Adipocyte (in vitro differentiated cells): ENCODE data around the gene TNFRSF18.

Experiments
- DNase-seq: peaks from one replicate; pipeline ENCODE4 v3.0.0-alpha.2; 2015; ENCODE audit warnings: low read depth
- H3K27me3 ChIP-seq: replicated peaks from 2 replicates; pipeline ENCODE4 v1.7.0; 2013; ENCODE audit warnings: mild to moderate bottlenecking, low read length, moderate library complexity; ENCODE audit not compliant: control insufficient read depth, insufficient read depth
- H3K36me3 ChIP-seq: 2 replicates; pipeline ENCODE4 v1.7.0; 2013; ENCODE audit warnings: low read length, mild to moderate bottlenecking, moderate library complexity; ENCODE audit not compliant: control insufficient read depth, insufficient read depth, severe bottlenecking
- H3K4me1 ChIP-seq: 2 replicates; pipeline ENCODE4 v1.7.0; 2013; ENCODE audit warnings: mild to moderate bottlenecking, low read length, moderate library complexity; ENCODE audit not compliant: control insufficient read depth, insufficient read depth
- H3K4me3 ChIP-seq: 2 replicates; pipeline ENCODE4 v1.7.0; 2013; ENCODE audit warnings: mild to moderate bottlenecking, low read length, moderate library complexity
- H3K9ac ChIP-seq: 2 replicates; pipeline ENCODE4 v1.7.0; 2013; ENCODE audit warnings: mild to moderate bottlenecking, low read length, moderate library complexity
- H3K9me3 ChIP-seq: 2 replicates; pipeline ENCODE4 v1.7.0; 2013; ENCODE audit warnings: mild to moderate bottlenecking, low read length, moderate library complexity; ENCODE audit not compliant: control insufficient read depth

Gene TNFRSF18

DNA sequence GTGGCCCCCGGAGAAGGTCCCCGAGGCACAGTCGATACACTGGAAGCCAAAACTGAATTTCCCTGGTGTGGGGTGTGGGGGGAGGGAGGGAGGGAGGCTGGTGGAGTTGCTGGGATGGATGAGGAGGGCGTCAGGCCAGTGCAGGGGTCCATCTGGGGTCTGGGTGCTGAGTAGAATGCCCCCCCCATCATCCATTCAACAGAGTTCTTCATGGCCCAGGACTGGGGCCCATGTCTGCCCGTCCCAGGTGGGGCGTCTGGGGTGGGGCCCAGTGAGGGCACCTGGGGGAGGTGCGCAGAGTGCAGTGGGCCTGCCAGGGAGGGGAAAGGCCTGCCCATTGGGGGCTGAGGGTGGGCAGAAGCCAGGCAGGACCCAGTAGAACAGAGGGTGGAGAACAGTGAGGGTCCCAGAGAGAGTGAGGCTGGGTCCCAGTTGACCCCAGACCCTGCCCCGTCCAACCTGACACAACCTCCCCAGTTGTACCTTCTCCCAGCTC is 1.9 kb downstream of the TNFRSF18 start:
- Histone ChIP-seq H3K27me3 (peaks cover 20% of the 10 kb centered on the region), H3K36me3 (no peaks in the 10 kb centered on the region), H3K4me3 (no peak overlapping the region), H3K4me1 (peaks cover 5% of the 10 kb centered on the region), H3K9me3 (no peaks in the 10 kb centered on the region), H3K9ac (no peak overlapping the region)
- no peak for DNase-seq

DNA sequence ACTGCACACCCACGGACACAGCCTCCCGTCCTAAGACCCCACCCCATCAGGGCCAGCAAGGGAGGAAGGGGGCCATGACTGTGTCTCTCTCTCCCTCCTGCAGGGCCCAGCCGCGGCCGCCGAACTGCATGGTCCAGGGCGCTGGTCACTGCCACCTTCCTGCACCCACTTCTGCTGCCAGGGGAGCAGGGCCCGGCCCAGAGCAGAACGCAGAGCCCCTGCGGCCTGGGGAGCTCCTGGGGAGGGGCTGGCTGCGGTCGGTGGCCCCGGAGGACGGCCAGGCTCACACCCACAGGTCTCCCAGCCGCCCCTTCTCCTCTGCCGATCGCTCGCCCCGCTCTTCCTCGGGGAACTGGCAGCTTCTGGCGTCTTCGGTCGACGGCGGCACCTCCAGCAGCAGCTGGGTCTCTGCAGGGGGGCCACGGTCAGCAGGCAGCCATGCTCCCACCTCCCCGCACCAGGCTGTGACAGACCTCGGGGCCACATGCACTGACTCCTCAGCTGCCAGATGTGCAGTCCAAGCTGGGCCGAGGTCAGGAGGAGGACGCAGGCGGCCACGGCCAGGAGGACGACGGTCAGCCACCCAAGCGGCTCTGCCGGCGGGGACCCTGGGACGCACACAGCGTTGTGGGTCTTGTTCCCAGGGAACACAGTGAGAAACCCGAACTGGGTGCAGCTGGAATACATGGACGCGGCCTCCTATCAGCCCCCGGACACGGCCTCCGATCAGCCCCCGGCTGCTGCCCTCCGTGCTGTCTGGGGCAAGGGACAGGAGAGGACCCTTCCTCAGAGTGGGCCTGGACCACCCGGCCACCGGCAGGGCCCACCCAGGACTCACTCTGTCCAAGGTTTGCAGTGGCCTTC is 2.6 kb downstream of the TNFRSF18 start:
- H3K9ac ChIP-seq, result no peak overlapping the region
- H3K4me3 ChIP-seq, result no peak overlapping the region
- H3K4me1 ChIP-seq, result peaks cover 5% of the 10 kb centered on the region
- H3K36me3 ChIP-seq, result no peaks in the 10 kb centered on the region
- no peaks in the 10 kb centered on the region for H3K9me3 ChIP-seq
- no peak for DNase-seq
- H3K27me3 ChIP-seq, result peaks cover 20% of the 10 kb centered on the region

DNA sequence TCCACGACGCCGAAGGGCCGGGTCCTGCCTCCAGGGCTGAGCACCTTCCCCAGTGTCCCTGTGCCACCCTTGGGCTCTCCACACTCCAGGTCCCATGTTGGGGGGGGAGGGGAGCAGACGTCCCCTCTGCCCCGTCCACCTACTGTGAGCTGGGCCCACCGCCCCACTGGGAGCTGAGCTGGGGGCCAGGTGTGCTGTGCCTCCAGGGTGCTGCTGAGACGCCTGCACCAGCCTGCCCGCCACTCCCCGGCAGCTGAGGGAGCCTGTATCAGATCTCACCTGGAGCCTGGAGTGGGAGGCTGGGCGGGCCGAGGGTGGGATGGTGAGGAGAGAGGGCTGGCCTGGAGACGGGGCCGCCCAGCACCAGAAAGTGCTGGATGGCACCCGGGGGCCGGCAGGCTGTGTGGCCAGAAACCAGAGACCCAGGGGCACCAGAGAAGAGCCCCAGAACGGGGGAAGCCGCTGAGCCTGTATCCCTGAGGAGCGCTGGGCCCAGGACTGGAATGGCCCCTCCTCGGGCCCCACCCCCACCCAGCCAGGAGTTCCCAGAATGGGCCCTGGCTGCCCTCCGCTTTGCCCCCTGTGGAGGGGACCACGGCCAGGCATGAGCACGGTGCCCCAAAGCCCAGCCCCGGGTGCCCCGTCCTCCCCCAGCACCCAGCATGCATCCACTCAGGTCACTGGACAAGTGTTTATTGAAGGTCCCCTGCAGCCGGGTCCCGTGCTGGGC is 3.4 kb downstream of the TNFRSF18 start:
- H3K27me3 ChIP-seq, result peaks cover 20% of the 10 kb centered on the region
- H3K4me3 ChIP-seq, result no peak overlapping the region
- no peak overlapping the region for H3K9ac ChIP-seq
- no peaks in the 10 kb centered on the region for H3K4me1 ChIP-seq
- H3K9me3 ChIP-seq, result no peaks in the 10 kb centered on the region
- no peaks in the 10 kb centered on the region for H3K36me3 ChIP-seq
- no peak for DNase-seq

DNA sequence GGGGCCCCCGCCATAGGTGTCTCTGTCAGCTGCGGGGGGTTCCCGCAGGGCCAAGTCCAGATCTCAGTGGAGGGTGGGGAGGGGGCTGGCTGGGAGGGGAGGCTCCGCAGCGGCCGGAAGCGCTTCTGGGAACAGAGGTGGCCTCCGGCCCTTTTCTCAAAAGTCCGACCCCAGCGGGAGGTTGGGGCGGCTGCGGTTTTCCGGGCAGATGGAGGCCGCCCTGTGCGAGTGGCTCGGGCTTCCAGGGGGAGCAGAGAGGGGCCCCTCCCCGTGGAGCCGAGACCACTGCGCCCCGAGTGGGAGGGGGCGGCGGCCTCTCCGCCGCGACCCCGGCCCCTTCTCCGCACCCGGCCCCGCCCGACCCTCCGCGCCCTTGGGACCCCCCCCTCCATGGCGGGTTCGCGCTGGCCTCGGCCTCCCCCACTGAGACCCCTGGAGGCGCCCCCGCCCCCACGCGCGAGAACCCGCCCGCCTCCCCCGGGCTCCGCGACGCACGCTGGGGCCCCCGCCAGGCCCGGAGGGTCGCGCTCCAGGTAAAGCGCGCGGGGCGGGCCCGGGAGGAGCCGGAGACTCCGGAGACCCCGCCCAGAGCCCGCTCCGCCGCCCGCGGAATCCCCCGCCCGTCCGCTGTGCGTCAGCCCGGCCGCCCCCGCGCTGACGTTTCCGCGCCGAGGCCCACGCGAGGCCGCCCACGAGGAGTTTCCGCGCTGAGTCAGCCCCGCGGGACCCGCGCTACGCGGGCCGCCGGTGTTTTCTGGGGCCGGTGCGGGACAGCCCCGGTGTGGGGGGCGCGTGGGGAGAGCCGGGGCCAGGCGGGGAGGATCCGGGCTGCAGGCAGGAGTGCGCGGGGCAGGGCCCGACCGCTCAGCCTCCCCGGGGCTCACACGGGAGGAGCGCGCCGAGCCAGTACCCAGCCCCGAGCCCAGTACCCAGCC is 5.2 kb downstream of the TNFRSF18 start:
- DNase-seq, result peak; percentile 79

DNA sequence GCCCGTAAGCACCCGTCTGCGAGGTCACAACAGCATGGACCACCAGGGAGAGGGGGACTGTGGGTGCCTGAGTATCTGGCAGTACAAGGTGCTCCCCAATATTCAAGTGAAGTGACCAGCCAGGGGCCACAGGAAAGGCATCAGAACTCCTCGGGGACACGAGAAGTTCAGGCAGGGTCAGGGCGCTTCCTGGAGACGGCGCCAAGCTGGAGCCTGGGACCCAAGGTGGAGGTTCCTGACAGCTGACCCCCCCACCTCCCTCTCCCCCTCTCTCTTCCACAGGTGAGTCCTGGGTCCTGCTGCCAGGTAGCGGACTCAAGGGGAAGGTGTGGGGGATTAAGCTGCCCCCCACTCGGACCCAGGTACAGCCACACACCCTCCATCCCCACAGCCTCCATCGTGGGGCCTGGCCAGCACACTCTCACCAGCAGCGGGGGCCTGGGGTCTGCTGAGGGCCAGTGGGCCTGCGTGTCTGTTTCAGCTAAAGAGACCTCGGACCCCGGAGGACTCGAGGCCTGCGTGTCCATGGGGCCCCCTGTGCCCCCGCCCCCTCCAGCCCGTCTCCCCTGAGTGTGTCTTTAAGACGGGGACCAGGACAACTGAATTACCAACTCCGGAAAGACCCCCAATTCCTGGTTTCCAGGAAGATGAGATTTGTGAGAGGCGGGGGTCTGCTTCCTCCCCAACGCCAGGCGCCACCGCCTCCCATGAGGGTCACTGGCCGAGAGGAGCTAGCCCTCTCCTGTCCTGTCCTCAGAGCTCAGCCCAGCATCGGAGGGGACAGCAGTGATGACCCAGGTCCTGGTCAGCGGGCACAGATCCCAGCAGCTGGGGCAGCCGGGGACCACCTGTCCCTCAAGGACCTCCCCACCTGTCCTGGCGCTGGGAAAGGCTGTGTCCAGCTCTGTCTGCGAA is 6.2 kb downstream of the TNFRSF18 start:
- DNase-seq, result no peak
- H3K9me3 ChIP-seq, result no peaks in the 10 kb centered on the region
- no peaks in the 10 kb centered on the region for H3K4me1 ChIP-seq
- H3K4me3 ChIP-seq, result no peak overlapping the region
- H3K9ac ChIP-seq, result no peak overlapping the region
- H3K27me3 ChIP-seq, result peaks cover 6% of the 10 kb centered on the region
- H3K36me3 ChIP-seq, result no peaks in the 10 kb centered on the region

More for the DNA sequence above, 5.2 kb downstream of the TNFRSF18 start:
- Histone ChIP-seq H3K9ac (no peak overlapping the region), H3K36me3 (no peaks in the 10 kb centered on the region), H3K27me3 (peaks cover 12% of the 10 kb centered on the region), H3K9me3 (no peaks in the 10 kb centered on the region), H3K4me1 (no peaks in the 10 kb centered on the region), H3K4me3 (no peak overlapping the region)

DNA sequence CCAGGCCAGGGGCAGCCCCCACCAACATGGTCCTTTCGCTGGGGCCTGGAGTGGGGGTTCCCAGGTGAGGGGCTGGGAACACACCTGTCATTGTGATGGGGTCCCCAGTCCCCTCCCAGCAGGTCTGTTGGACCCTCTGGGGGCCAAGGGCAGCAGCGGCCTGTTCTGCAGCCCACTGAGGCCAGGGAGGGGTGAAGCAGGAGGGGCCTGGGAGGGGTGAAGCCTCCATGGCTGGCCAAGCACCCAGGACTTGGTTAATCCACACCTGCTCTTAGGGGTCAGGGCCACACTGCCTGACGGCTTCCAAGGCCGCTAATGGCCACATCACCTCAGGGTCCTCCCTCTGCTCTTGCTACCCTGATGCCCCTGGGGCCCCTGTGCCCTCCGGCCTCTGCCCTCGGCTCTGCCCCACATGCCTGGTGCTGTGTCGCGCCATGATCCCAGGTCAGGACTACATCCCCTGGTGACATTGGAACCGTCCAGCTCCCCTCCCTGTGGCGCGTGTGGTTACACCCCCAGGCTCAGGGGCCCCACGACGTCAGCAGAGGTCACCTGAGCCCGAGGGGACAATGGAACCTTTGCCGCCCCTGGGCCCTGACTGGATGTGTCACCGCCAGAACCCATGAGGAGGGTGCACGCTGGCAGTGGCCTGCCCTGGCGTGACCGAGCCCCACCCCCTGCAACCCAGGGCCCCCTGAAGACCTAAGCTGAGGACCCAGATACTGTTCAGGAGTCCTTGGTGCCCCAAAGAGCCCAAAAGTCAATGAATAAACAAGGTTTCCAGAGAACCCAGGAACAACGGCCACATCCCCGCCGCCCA is 7.0 kb downstream of the TNFRSF18 start:
- no peaks in the 10 kb centered on the region for H3K36me3 ChIP-seq
- no peak overlapping the region for H3K9ac ChIP-seq
- H3K27me3 ChIP-seq, result no peaks in the 10 kb centered on the region
- no peak for DNase-seq
- H3K4me1 ChIP-seq, result no peaks in the 10 kb centered on the region
- no peak overlapping the region for H3K4me3 ChIP-seq
- peaks cover 8% of the 10 kb centered on the region for H3K9me3 ChIP-seq

- H3K9me3 ChIP-seq, result peaks cover 16% of the 10 kb centered on the region
- no peaks in the 10 kb centered on the region for H3K4me1 ChIP-seq
- no peaks in the 10 kb centered on the region for H3K36me3 ChIP-seq
- no peaks in the 10 kb centered on the region for H3K27me3 ChIP-seq
- no peak overlapping the region for H3K4me3 ChIP-seq
- no peak overlapping the region for H3K9ac ChIP-seq
- no peak for DNase-seq
These were observed 7.8 kb downstream of the TNFRSF18 start for GRCh38 chr1:1198423-1199140.

- Histone ChIP-seq H3K4me3 (no peak overlapping the region), H3K9me3 (peaks cover 18% of the 10 kb centered on the region)
- no peak for DNase-seq
These were observed 8.6 kb downstream of the TNFRSF18 start for GRCh38 chr1:1197551-1198422.

DNA sequence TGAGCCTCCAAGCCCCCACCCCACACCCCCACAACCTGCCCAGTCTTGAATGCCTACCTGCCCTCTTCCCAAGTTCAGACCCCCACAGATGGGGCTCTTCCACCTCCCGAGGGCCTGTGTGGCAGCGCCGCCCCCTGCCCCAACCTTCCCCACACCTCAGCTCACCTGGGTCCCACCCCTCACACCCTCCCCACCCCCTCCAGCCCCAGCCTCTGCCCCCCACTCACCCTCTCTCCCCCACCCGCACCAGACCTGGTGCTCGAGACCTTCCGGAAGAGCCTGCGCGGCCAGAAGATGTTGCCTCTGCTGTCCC is 9.2 kb downstream of the TNFRSF18 start:
- H3K9ac ChIP-seq, result no peak overlapping the region
- H3K4me3 ChIP-seq, result no peak overlapping the region
- DNase-seq, result no peak
- H3K4me1 ChIP-seq, result no peaks in the 10 kb centered on the region
- H3K9me3 ChIP-seq, result peaks cover 24% of the 10 kb centered on the region
- peaks cover 5% of the 10 kb centered on the region for H3K27me3 ChIP-seq
- no peaks in the 10 kb centered on the region for H3K36me3 ChIP-seq

More at GRCh38 chr1:1197551-1198422, 8.6 kb downstream of the TNFRSF18 start:
- H3K27me3 ChIP-seq, result no peaks in the 10 kb centered on the region
- H3K4me1 ChIP-seq, result no peaks in the 10 kb centered on the region
- H3K36me3 ChIP-seq, result no peaks in the 10 kb centered on the region
- no peak overlapping the region for H3K9ac ChIP-seq
